Endothelial cell (in vitro differentiated cells): Measurements from ENCODE around the gene PPP1R27. TPM values are rescaled to one million over a fixed set of nuclear protein-coding genes. Genes with fewer than 3 reads are reported as not detected.

Experiments
- DNase-seq: peaks from one replicate; pipeline ENCODE4 v3.0.0; 2021; ENCODE audit warnings: low spot score
- H3K27ac Mint-ChIP-seq: one replicate; pipeline ENCODE4 v1.8.0; 2021; ENCODE audit warnings: mixed read lengths, inconsistent platforms; ENCODE audit not compliant: unreplicated experiment
- H3K27me3 Mint-ChIP-seq: one replicate; pipeline ENCODE4 v1.8.0; 2021; ENCODE audit warnings: mild to moderate bottlenecking, moderate library complexity, mixed read lengths, inconsistent platforms; ENCODE audit not compliant: unreplicated experiment
- H3K36me3 Mint-ChIP-seq: one replicate; pipeline ENCODE4 v1.8.0; 2021; ENCODE audit warnings: mild to moderate bottlenecking, low read depth, mixed read lengths, inconsistent platforms; ENCODE audit not compliant: unreplicated experiment
- H3K4me1 Mint-ChIP-seq: one replicate; pipeline ENCODE4 v1.8.0; 2021; ENCODE audit warnings: mild to moderate bottlenecking, mixed read lengths, inconsistent platforms; ENCODE audit not compliant: unreplicated experiment
- H3K4me3 Mint-ChIP-seq: one replicate; pipeline ENCODE4 v1.8.0; 2021; ENCODE audit warnings: mild to moderate bottlenecking, mixed read lengths, inconsistent platforms; ENCODE audit not compliant: unreplicated experiment
- H3K9me3 Mint-ChIP-seq: one replicate; pipeline ENCODE4 v1.8.0; 2021; ENCODE audit warnings: mixed read lengths, inconsistent platforms; ENCODE audit not compliant: unreplicated experiment
- CTCF ChIP-seq: fragments of 200-600 bp; sonication (generic); IDR thresholded peaks from one replicate; pipeline ENCODE4 v1.5.0; 2021; ENCODE audit warnings: antibody characterized with exemption; ENCODE audit not compliant: unreplicated experiment
- total RNA-seq: library from RNA; stranded (reverse); fragmentation: NEBNext Ultra II Directional; extraction: Animal tissue kit (Norgen Biotek cat#: 25700); gene quantifications from one replicate; pipeline ENCODE4 v1.2.1, GENCODE V29; 2021; ENCODE audit not compliant: unreplicated experiment

PPP1R27 gene
- total RNA-seq, 1 donor from 2014 or later, result not detected

GRCh38 chr17:81854974-81855774 lies 20.3 kb upstream of the PPP1R27 start:
- DNase-seq, result no peak
- no peaks in the 10 kb centered on the region for H3K9me3 Mint-ChIP-seq
- peaks cover 28% of the 10 kb centered on the region for H3K36me3 Mint-ChIP-seq
- H3K4me1 Mint-ChIP-seq, result peaks cover 19% of the 10 kb centered on the region
- no peak overlapping the region for H3K27ac Mint-ChIP-seq
- peaks cover 12% of the 10 kb centered on the region for H3K27me3 Mint-ChIP-seq
- H3K4me3 Mint-ChIP-seq, result peak overlapping the region; percentile 42
- no peak for TF ChIP-seq CTCF

DNA sequence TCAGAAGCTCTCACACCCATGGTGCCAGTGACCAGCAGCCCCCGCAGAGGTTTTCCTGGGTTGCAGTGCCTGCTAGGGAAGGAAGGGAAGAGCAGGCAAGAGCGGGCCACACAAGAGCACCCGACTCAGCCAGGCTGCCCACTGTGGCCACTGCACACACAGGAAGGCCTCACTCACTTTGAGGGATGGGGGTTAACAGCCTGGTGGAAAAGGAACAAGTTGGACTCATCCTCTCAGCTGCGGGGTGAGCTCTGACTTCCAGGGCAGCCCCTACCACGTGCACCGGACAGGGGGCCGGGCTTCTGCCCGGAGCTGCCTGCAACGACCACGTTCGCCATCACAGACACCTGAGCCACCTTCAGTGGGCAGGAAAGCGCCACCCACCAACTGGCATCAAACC lies 17.4 kb upstream of the PPP1R27 start:
- peaks cover 6% of the 10 kb centered on the region for H3K27me3 Mint-ChIP-seq
- H3K27ac Mint-ChIP-seq, result no peak overlapping the region
- H3K4me1 Mint-ChIP-seq, result peaks cover under 1% of the 10 kb centered on the region
- H3K4me3 Mint-ChIP-seq, result no peak overlapping the region
- no peak for DNase-seq
- H3K36me3 Mint-ChIP-seq, result peaks cover 23% of the 10 kb centered on the region
- H3K9me3 Mint-ChIP-seq, result no peaks in the 10 kb centered on the region
- TF ChIP-seq CTCF, result no peak

GRCh38 chr17:81851423-81851822 lies 16.6 kb upstream of the PPP1R27 start:
- Mint-ChIP-seq H3K9me3 (no peaks in the 10 kb centered on the region), H3K4me1 (no peaks in the 10 kb centered on the region), H3K36me3 (peaks cover 29% of the 10 kb centered on the region), H3K27me3 (peaks cover 6% of the 10 kb centered on the region), H3K27ac (no peak overlapping the region), H3K4me3 (no peak overlapping the region)
- no peak for DNase-seq
- TF ChIP-seq CTCF, result no peak

DNA sequence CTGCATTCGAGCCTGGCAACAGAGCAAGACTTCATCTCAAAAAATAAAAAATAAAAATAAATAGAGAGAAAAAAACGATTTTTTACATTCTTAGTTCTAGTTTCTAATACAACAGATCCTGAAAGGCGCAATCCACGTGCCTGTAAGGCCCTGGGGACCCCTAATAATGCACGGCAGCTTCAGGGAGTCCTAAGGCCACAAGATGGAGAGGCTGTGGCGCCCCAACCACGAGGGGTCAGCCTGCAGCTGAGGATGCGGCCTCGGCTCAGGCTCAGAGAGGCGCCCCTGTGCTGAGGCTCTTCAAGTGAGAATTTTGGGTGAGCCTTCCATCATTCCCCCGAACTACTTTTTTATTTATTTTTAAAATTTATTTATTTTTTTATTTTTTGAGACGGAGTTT lies 14.6 kb upstream of the PPP1R27 start:
- no peak for DNase-seq
- TF ChIP-seq CTCF, result no peak
- Mint-ChIP-seq H3K27ac (no peak overlapping the region), H3K9me3 (no peaks in the 10 kb centered on the region), H3K27me3 (peaks cover 10% of the 10 kb centered on the region), H3K4me3 (no peak overlapping the region), H3K4me1 (no peaks in the 10 kb centered on the region), H3K36me3 (peaks cover 32% of the 10 kb centered on the region)

DNA sequence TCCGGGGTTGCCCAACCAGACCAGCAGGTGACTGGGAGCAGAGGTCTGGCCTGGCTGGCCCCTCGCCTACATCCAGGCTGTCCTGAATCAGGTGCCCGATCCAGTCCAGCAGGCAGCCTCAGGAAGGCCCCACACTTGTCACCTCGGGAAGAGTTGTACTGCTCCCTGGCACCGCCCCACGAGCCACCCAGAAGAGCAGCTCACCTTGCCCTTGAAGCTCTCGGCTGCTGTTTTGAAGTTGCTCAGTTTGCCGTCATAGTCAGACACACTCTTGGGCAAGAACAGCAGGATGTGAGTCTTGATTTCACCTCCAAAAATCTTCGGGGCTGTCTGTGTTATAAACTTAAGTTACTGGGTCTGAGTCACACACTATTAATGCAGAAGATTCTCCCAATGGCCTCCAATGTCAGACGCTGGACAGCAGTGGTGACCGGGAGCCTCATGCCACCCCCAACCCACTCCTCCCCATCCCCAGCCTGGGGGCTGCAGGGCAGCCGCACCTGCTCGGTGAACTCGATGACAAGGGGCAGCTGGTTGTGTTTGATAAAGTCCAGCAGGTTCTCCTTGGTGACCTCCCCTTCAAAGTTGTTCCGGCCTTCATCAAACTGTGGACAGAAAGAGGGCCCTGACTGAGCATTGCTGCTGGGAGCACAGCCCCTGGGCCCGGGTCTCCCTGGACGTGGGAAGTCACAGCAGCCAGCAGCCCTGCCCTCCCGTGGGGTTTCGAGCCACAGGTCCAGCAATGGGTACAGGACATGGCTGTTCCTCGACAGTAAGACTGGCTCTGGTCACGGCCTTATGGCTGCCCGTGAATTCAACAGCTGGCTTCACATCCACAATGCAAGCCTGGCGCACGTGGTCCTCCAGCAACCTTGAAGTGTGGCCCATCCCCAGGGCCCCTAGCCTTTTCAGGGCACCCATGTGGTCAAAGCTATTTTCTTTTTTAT lies 12.2 kb upstream of the PPP1R27 start:
- Mint-ChIP-seq H3K27me3 (peaks cover 10% of the 10 kb centered on the region), H3K4me3 (no peak overlapping the region), H3K9me3 (no peaks in the 10 kb centered on the region), H3K27ac (no peak overlapping the region), H3K4me1 (no peaks in the 10 kb centered on the region), H3K36me3 (peaks cover 32% of the 10 kb centered on the region)
- TF ChIP-seq CTCF, result no peak
- DNase-seq, result no peak
